HFFc6 (cell line): ENCODE results near the gene NINJ1. TPM values are rescaled to one million over a fixed set of nuclear protein-coding genes. Genes with fewer than 3 reads are reported as not detected.

Source experiments
- DNase-seq: peaks from one replicate; pipeline ENCODE4 v3.0.0-alpha.2; 2018
- H3K27ac Mint-ChIP-seq: 2 replicates; pipeline ENCODE4 v1.8.0; 2020; ENCODE audit warnings: mild to moderate bottlenecking, mixed read lengths
- H3K27me3 Mint-ChIP-seq: 2 replicates; pipeline ENCODE4 v1.8.0; 2021; ENCODE audit warnings: mild to moderate bottlenecking, moderate library complexity, mixed read lengths; ENCODE audit not compliant: insufficient read depth
- H3K36me3 Mint-ChIP-seq: 2 replicates; pipeline ENCODE4 v1.8.0; 2021; ENCODE audit warnings: low read depth, mixed read lengths
- H3K4me1 Mint-ChIP-seq: 2 replicates; pipeline ENCODE4 v1.8.0; 2020; ENCODE audit warnings: low read depth, mixed read lengths
- H3K4me3 Mint-ChIP-seq: 2 replicates; pipeline ENCODE4 v1.8.0; 2020; ENCODE audit warnings: mild to moderate bottlenecking, moderate library complexity, mixed read lengths
- H3K9me3 Mint-ChIP-seq: 2 replicates; pipeline ENCODE4 v1.8.0; 2020; ENCODE audit warnings: mild to moderate bottlenecking, mixed read lengths
- CTCF ChIP-seq: fragments of 200-600 bp; sonication (generic); IDR thresholded peaks from 2 replicates; pipeline ENCODE4 v1.5.0; 2021; ENCODE audit warnings: antibody characterized with exemption, mild to moderate bottlenecking
- total RNA-seq, 6 experiments: library from RNA; stranded (reverse); fragmentation: NEBNext Ultra II Directional; extraction: Animal tissue kit (Norgen Biotek cat#: 25700); gene quantifications; 2 replicates in 1 of 6; 3 replicates in 5 of 6; pipeline ENCODE4 v1.2.3, GENCODE V29; 2021

The NINJ1 gene
- total RNA-seq, 6 experiments from 2014 or later: 23.2 to 28.0 (median 25.6) TPM

GRCh38 chr9:93178851-93179786, 45.1 kb upstream of the NINJ1 start:
- no peaks in the 10 kb centered on the region for H3K4me1 Mint-ChIP-seq
- H3K9me3 Mint-ChIP-seq: no peaks in the 10 kb centered on the region; the same call in 1 of the 2 replicates
- TF ChIP-seq CTCF: no peak
- H3K27ac Mint-ChIP-seq: no peak overlapping the region
- no peak overlapping the region for H3K4me3 Mint-ChIP-seq
- peaks cover 5% of the 10 kb centered on the region; the same call in 1 of the 2 replicates for H3K36me3 Mint-ChIP-seq
- no peak for DNase-seq
- peaks cover 45% of the 10 kb centered on the region for H3K27me3 Mint-ChIP-seq

DNA sequence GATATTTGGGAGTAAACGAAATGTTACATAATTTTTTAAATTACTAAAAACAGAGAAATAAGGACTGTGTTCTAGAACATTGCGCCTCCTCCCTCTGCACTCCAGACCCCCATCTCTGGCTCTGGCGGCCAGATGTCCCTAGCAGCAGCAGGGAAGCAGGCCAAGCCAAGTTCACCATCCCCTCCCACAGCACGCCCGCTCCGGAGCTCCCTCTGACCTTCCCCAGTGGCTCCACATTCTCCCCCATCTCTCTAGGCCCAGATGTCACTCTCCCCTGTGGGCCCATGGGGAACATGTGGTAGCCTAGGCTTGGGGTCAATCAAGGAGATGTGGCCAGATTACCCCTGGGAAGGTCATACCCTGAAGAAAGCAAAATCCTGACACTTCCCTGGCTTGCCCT, 43.6 kb upstream of the NINJ1 start:
- TF ChIP-seq CTCF: no peak
- peaks cover 51% of the 10 kb centered on the region for H3K27me3 Mint-ChIP-seq
- no peak overlapping the region for H3K4me3 Mint-ChIP-seq
- H3K27ac Mint-ChIP-seq: no peak overlapping the region
- peaks cover 5% of the 10 kb centered on the region; the same call in 1 of the 2 replicates for H3K36me3 Mint-ChIP-seq
- H3K9me3 Mint-ChIP-seq: no peaks in the 10 kb centered on the region; the same call in 1 of the 2 replicates
- H3K4me1 Mint-ChIP-seq: no peaks in the 10 kb centered on the region
- no peak for DNase-seq

GRCh38 chr9:93174976-93175375, 40.9 kb upstream of the NINJ1 start:
- TF ChIP-seq CTCF: no peak
- H3K9me3 Mint-ChIP-seq: no peaks in the 10 kb centered on the region; the same call in 1 of the 2 replicates
- H3K27me3 Mint-ChIP-seq: peaks cover 48% of the 10 kb centered on the region
- no peak for DNase-seq
- no peaks in the 10 kb centered on the region for H3K4me1 Mint-ChIP-seq
- H3K27ac Mint-ChIP-seq: no peak overlapping the region
- no peak overlapping the region for H3K4me3 Mint-ChIP-seq
- H3K36me3 Mint-ChIP-seq: no peaks in the 10 kb centered on the region

DNA sequence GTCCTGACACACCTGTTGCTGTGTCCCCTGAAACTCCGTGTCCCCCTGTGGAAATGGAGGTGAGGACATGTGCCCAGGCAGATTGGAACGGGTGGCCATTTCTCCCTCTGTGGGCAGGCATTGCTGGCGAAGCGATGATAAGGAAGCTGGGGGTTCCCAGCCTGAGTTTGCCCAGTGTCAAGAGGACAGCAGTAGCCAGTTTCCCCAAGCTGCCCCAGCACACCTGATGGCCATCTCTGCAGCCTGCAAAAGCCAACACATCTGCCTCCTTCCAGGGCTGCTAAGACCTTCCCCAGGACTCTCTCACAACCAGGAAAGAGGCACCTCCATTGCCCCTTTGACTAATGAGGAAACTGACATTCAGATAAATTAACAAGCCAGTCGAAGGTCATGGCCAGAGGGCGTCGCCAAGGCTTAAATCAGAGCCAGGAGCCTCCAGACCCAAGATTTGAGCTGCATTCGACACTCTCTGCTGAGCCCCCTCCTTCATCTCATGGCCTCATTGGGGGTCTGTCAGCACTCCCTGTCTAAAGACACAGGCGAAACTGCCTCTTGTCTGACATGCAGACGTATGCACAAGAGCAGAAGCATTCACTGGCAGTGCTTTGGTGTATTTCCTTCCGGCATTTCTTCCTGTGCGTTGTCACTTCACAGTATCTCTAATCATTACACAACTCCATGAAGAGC, 39.5 kb upstream of the NINJ1 start:
- Mint-ChIP-seq H3K27ac (no peak overlapping the region), H3K9me3 (no peaks in the 10 kb centered on the region), H3K36me3 (no peaks in the 10 kb centered on the region), H3K27me3 (peaks cover 41% of the 10 kb centered on the region), H3K4me1 (no peaks in the 10 kb centered on the region), H3K4me3 (no peak overlapping the region)
- DNase-seq: no peak
- no peak for TF ChIP-seq CTCF

- H3K4me3 Mint-ChIP-seq: no peak overlapping the region
- H3K36me3 Mint-ChIP-seq: no peaks in the 10 kb centered on the region
- no peak for TF ChIP-seq CTCF
- no peak for DNase-seq
- H3K27ac Mint-ChIP-seq: no peak overlapping the region
- H3K27me3 Mint-ChIP-seq: peaks cover 41% of the 10 kb centered on the region
- no peaks in the 10 kb centered on the region for H3K9me3 Mint-ChIP-seq
- H3K4me1 Mint-ChIP-seq: no peaks in the 10 kb centered on the region
Measured at GRCh38 chr9:93172666-93173364, 38.8 kb upstream of the NINJ1 start.
